ENCODE data around the gene ZBTB22.

DNA sequence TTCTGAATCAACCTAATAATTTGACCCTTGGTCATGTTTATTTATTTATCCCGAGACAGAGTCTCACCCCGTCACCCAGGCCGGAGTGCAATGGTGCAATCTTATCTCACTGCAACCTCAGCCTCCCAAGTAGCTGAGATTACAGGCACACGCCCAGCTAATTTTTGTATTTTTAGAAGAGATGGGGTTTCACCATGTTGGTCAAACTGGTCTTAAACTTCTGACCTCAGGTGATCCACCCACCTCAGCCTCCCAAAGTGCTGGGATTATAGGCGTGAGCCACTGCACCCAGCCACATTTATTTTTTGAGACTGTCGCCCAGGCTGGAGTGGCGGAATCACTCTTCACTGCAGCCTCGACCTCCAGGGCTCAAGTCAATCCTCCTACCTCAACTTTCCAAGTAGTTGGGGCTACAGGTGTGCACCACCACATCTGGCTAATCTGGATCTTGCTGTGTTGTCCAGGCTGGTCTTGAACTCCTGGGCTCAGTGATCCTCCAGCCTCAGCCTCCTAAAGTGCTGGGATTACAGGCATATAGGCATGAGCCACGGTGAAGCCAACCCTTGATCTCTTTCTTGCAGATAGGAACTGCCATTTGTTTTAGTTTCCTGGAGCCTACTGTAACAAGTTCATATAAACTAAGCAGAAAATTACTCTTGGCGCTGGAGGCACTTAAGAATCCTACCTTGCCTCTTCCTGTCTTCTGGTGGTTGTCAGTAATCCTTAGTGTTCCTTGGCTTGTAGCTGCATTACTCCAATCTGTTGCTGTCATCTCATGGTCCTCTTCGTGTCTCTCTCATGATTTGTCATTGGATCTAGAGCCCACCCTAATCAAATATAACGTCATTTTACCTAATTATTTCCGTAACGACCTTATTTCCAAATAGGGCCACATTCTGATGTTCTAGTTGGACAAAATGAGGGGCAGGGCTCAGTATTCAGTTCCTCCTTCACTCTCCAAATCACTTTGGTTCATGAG lies 43.3 kb downstream of the ZBTB22 start:
- TF ChIP-seq, protein P1, sequence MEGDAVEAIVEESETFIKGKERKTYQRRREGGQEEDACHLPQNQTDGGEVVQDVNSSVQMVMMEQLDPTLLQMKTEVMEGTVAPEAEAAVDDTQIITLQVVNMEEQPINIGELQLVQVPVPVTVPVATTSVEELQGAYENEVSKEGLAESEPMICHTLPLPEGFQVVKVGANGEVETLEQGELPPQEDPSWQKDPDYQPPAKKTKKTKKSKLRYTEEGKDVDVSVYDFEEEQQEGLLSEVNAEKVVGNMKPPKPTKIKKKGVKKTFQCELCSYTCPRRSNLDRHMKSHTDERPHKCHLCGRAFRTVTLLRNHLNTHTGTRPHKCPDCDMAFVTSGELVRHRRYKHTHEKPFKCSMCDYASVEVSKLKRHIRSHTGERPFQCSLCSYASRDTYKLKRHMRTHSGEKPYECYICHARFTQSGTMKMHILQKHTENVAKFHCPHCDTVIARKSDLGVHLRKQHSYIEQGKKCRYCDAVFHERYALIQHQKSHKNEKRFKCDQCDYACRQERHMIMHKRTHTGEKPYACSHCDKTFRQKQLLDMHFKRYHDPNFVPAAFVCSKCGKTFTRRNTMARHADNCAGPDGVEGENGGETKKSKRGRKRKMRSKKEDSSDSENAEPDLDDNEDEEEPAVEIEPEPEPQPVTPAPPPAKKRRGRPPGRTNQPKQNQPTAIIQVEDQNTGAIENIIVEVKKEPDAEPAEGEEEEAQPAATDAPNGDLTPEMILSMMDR (IDR thresholded peaks at IDR 0.05) = no peak
- TF ChIP-seq POLR2A (IDR thresholded peaks at IDR 0.05) = no peak
